Uterus (tissue), 4 donors: ENCODE measurements around the gene LCE4A. TPM values are rescaled to one million over a fixed set of nuclear protein-coding genes. Genes with fewer than 3 reads are reported as not detected.

Source experiments
- DNase-seq, 2 donors: peaks; one replicate each; pipeline ENCODE4 v3.0.0-alpha.2; 2019 to 2020
- H3K27ac ChIP-seq, 2 donors: fragments of 200-600 bp; sonication (generic); 1 replicate in 1 of 2; 2 replicates in 1 of 2; pipeline ENCODE4 v1.5.1; 2016 to 2018
- H3K27me3 ChIP-seq, 2 donors: fragments of 200-600 bp; sonication (generic); one replicate each; pipeline ENCODE4 v1.5.1; 2018 to 2019; ENCODE audit warnings: control low read depth in 1 of 2
- H3K36me3 ChIP-seq, 2 donors: fragments of 200-600 bp; sonication (generic); one replicate each; pipeline ENCODE4 v1.5.1; 2019; ENCODE audit warnings: control low read depth in 1 of 2
- H3K4me1 ChIP-seq, 2 donors: fragments of 200-600 bp; sonication (generic); one replicate each; pipeline ENCODE4 v1.5.1; 2018 to 2019; ENCODE audit warnings: control low read depth in 1 of 2
- H3K4me3 ChIP-seq, 2 donors: fragments of 200-600 bp; sonication (generic); 1 replicate in 1 of 2; 2 replicates in 1 of 2; pipeline ENCODE4 v1.5.1; 2018 to 2019; ENCODE audit warnings: mild to moderate bottlenecking in 1 of 2
- H3K9me3 ChIP-seq, 2 donors: fragments of 200-600 bp; sonication (generic); one replicate each; pipeline ENCODE4 v1.5.1; 2019; ENCODE audit warnings: control low read depth in 1 of 2
- CTCF ChIP-seq, 4 experiments: fragments of 200-600 bp in 2 of 4; fragments of 450-650 bp in 2 of 4; sonication (generic) in 2 of 4; IDR thresholded peaks; one replicate each; pipeline ENCODE4 v1.5.1; 2016 to 2019; ENCODE audit warnings: antibody characterized with exemption in 4 of 4, mild to moderate bottlenecking in 2 of 4, moderate library complexity in 1 of 4
- POLR2A ChIP-seq, 2 donors: fragments of 450-650 bp; IDR thresholded peaks; one replicate each; pipeline ENCODE4 v1.6.1; 2016; ENCODE audit warnings: antibody characterized with exemption in 2 of 2, mild to moderate bottlenecking in 1 of 2, moderate library complexity in 1 of 2
- intact Hi-C: fragments of 100-400 bp; cut with DNase I; formaldehyde crosslinking; loops from one replicate; pipeline ENCODE4 v1.15.1; 2023; ENCODE audit warnings: low total_unique reads
- total RNA-seq, 4 donors: library from RNA; depleted of rRNA in 3 of 4; stranded (reverse); fragments of >200 nt in 3 of 4; gene quantifications; one replicate each; pipeline versions ENCODE4 v1.1.0 to v1.2.4, GENCODE V29; 2014 to 2023
- donor health status: DM: yes; HTN: yes; CAD: no.

The LCE4A gene
- total RNA-seq, 4 donors from 2014 or later: not detected

GRCh38 chr1:152758636-152759035 is 50.7 kb downstream of the LCE4A start:
- no peaks in the 10 kb centered on the region for H3K27me3 ChIP-seq
- H3K4me3 ChIP-seq: no peak overlapping the region
- H3K36me3 ChIP-seq: no peaks in the 10 kb centered on the region
- no peak for TF ChIP-seq POLR2A (IDR thresholded peaks at IDR 0.05)
- TF ChIP-seq CTCF (IDR thresholded peaks at IDR 0.05): no peak
- H3K4me1 ChIP-seq: no peaks in the 10 kb centered on the region
- H3K27ac ChIP-seq: no peak overlapping the region
- no peaks in the 10 kb centered on the region for H3K9me3 ChIP-seq
- no peak for DNase-seq
- intact Hi-C loops: no loop called here

Other genes starting within 250 kb of the LCE4A start
- gene LCE5A, start 197.4 kb upstream of the LCE4A start, total RNA-seq: not detected
- not detected for gene CRCT1, start 193.7 kb upstream of the LCE4A start, total RNA-seq
- gene LCE3E, start 141.4 kb upstream of the LCE4A start, total RNA-seq: not detected
- not detected for gene LCE3D, start 127.6 kb upstream of the LCE4A start, total RNA-seq
- not detected for gene LCE3C, start 107.9 kb upstream of the LCE4A start, total RNA-seq
- not detected for gene LCE3B, start 94.3 kb upstream of the LCE4A start, total RNA-seq
- gene LCE3A, start 85.1 kb upstream of the LCE4A start, total RNA-seq: not detected
- not detected for gene LCE2D, start 44.8 kb upstream of the LCE4A start, total RNA-seq
- gene LCE2C, start 32.9 kb upstream of the LCE4A start, total RNA-seq: not detected
- not detected for gene LCE2B, start 22.0 kb upstream of the LCE4A start, total RNA-seq
- not detected for gene LCE2A, start 9.8 kb upstream of the LCE4A start, total RNA-seq
- gene KPRP, start 49.9 kb downstream of the LCE4A start, total RNA-seq: not detected
- not detected for gene LCE1F, start 67.0 kb downstream of the LCE4A start, total RNA-seq
- not detected for gene LCE1E, start 78.1 kb downstream of the LCE4A start, total RNA-seq
- not detected for gene LCE1D, start 88.6 kb downstream of the LCE4A start, total RNA-seq
- not detected for gene LCE1C, start 98.5 kb downstream of the LCE4A start, total RNA-seq
- gene LCE1B, start 103.8 kb downstream of the LCE4A start, total RNA-seq: not detected
- gene LCE1A, start 119.3 kb downstream of the LCE4A start, total RNA-seq: not detected
- not detected for gene LCE6A, start 134.7 kb downstream of the LCE4A start, total RNA-seq
- gene LCE7A, start 151.8 kb downstream of the LCE4A start, total RNA-seq: not detected
- not detected for gene SMCP, start 170.2 kb downstream of the LCE4A start, total RNA-seq
- gene IVL, start 200.4 kb downstream of the LCE4A start, total RNA-seq: not detected
- not detected for gene SPRR5, start 239.0 kb downstream of the LCE4A start, total RNA-seq